Measurements from ENCODE around the gene KCNQ1OT1.
"Not testable (repeated sequence)": the region's sequence is repeated elsewhere in the genome, so short reads cannot be mapped to it uniquely, and the experiment has no call there.

The KCNQ1OT1 gene

DNA sequence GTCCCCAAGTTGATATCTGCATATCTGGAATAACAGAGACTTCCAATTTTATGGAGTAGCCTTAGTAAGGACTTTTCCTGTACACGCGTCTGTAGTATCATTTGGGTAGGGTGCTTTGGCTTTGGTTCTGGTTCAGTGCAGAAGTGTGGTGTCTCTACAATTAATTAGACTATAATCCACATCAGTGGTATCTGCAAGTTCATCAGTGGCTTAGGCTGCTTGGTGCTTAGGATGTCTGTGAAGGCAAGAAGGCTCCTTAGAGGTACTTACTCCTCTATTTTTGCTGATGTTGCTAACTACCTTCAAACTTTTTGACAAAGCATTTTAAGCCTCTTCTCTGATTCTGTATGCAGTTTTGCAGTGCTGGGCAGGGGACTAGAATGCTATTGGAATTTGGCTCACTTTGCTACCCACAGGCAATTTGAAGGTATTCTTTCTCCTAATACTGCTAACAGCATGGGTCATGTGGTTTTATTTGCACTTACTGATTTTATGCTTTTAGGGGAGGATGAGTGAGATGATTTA is 49.4 kb downstream of the KCNQ1OT1 start:
- DNase-seq: no peak

DNA sequence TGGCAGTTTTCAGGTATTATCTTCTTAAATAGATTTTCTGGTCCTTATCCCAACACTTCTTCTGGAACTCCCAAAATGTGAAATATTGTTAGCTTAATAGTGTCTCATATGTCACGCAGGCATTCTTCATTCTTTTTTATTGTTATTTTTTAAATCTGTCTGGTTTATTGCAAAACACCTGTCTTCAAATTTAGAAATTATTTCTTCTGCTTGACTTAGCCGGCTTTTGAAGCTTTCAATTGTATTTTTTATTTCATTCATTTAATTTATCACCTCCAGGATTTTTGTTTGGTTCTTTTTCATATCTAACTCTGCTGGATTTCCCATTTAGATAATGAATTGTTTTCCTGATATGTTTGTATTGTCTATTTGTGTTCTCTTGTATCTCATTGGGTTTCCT is 49.9 kb downstream of the KCNQ1OT1 start:
- no peak for DNase-seq

DNA sequence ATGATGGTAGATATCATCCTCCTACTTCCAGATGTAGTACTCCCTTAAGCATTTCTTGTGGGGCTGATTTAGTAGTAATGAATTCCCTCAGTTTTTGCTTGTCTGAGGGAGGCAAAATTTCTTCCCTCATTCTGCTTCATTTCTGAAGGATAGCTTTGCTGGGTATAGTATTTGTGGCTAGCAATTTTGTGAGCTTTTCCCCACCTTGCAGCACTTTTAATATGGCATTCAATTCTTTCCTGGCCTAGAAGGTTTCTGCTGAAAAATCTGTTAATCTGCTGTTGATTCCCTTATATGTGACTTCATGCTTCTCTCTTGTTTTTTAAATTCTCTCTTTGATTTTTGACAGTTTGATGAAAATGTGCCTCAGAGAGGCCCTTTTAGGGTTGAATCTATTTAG is 50.4 kb downstream of the KCNQ1OT1 start:
- no peak for DNase-seq

DNA sequence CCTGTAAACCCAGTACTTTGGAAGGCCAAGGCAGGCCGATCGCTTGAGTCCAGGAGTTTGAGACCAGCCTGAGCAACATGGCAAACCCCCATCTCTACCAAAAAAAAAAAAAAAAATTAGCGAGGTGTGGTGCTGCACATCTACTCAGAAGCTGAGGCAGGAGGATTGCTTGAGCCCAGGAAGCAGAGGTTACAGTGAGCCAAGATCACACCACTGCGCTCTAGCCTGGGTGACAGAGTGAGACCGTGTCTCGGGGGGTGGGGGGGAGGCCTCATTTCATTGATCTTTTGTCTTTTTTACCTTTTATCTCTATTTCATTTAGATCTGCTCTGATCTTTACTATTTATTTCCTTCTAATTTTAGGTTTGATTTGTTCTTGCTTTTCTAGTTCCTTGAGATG is 51.8 kb downstream of the KCNQ1OT1 start:
- no peak for DNase-seq

DNA sequence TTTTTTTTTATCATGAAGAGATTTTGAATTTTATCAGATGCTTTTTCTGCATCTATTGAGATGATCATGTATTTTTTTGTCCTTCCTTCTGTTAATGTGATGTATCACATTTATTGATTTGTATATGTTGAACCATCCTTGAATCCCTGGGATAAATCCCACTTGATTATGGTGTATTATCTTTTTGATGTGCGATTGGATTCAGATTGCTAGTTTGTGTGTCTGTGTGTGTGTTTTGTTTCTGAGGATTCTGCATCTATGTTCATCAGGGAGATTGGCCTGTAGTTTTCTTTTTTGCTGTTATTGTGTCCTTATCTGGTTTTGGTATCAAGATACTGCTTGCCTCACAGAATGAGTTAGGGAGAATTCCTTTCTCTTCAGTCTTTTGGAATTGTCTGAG is 52.6 kb downstream of the KCNQ1OT1 start:
- DNase-seq: no peak

DNA sequence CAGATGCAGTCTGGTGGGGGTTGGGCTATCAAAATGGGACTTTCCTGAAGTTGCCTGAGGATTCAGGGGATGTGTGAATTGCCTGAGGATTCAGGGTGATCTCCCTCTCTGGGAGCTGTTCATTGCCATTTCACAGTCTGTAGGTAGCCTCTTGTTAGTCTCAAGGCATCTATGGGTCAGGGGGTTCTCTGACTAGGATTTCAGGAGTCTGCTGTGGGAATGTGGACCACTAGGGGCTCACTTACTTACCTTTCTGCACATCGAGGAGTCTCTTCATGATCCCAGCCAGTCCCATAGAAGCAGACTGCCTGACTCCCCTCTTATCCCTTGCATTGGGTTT is 54.0 kb downstream of the KCNQ1OT1 start:
- DNase-seq: no peak

DNA sequence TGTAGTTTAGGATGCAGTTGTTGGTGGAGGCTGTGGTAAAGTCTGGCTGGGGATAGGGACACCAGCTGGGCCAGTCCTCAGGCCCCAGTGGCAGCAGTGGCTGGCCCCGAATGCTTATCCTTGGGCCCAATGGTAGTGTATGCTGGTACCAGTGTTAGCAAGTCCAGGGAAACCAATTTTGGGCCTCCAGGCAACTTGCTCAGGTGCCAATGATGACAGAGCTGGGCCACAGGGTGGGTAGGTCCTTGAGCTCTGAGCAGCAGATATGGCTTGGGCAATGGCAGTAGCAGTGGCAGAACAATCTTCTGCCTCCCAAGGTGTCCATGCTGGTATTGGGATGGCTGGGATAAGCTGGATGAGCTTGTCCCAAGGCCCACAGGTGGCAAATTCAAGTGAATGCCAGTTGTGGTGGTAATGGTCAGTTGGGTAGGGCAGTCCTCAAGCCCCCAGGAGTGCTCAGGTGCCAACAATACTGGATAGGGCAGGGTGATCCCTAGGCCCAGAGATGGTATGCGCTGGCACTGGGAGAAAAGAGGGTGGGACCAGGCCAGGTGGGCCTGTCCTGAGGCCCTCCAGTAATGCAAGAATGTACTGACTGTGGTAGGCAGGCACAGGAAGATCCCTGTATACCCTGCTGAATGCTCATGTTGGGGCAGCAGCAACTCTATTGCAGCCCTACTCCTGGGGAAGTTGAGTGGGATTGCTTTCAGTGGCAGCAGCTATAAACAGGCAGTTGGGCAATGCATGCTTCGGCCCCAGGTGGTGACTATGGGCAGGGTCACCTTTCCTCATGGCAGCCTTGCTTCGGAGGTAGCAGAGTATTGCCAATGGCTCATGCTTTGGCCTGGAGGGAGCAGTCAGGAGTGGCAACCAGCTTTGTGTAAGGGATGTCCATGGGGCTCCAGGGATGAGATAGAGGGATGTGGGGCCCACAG is 54.7 kb downstream of the KCNQ1OT1 start:
- DNase-seq: no peak

DNA sequence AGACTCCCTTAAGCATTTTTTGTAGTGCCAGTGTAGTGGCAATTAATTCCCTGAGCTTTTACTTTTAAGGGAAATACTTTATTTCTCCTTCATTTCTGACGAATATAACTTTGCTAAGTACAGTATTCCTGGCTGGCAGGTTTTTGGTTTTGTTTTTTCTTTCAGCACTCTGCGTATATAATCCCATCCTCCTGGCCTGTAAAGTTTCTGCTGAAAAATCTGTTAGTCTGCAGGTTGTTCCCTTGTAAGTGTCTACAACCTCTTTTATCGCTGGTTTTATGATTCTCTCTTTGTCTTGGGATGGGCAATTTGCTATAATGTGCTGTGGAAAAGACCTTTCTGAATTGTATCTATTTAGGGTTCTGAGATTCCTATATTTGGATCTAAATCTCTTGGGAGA is 56.0 kb downstream of the KCNQ1OT1 start:
- DNase-seq: no peak

DNA sequence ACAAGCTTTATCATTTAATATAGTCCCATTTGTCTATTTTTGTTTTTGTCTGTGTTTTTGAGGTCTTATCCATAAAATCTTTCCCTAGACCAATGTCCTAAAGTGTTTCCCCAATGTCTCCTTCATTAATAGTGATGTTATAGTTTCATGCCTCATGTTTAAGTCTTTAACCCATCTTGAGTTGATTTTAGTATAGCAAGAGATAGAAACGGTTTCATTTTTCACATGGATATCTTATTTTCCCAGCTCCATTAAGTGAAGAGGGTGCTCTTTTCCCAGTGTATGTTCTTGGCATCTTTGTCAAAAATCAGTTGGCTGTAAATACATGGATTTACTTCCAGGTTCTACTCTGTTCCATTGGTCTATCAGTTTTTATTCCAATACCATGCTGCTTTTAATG is 58.2 kb downstream of the KCNQ1OT1 start:
- no peak for DNase-seq

DNA sequence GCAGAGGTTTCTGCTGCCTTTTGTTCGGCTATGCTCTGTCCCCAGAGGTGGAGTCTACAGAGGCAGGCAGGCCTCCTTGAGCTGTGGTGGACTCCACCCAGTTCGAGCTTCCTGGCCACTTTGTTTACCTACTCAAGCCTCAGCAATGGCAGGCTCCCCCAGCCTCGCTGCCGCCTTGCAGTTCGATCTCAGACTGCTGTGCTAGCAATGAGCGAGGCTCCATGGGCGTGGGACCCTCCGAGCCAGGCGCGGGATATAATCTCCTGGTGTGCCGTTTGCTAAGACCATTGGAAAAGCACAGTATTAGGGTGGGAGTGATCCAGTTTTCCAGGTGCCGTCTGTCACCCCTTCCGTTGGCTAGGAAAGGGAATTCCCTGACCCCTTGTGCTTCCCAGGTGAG is 60.0 kb downstream of the KCNQ1OT1 start:
- not testable (repeated sequence) for DNase-seq

DNA sequence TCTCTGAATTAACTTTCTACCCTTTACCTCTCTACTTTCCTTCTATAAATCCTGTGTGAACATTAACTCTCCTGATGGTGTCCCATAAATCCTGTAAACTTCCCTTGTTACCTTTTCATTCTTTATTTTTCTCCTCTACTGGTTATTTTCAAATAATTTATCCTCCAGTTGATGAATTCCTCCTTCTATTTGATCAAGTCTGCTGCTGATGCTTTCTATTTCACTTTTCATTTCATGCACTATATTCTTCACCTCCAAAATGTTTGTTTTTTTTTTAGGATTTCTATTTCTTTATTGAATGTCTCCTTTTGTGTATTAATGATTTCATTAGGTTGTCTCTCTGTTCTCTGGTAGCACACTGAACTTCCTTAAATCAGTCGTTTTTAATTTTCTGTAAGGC is 68.6 kb downstream of the KCNQ1OT1 start:
- DNase-seq: no peak

DNA sequence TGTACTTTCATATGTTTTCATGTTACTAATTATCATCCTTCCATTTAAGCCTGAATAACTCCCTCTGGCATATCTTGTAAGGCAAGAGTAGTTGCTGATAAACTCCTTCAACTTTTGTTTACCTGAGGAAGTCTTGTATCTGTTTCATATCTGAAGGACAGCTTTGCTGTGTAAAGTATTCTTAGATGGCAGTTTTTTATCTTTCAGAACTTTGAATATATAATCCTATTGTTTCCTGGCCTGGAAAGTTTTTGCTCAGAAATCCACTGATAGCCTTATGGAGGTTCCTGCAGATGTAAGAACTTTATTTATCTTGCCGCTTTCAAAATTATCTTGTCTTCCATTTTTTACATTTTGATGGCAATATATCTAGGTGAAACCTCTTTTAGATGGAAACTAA is 69.1 kb downstream of the KCNQ1OT1 start:
- DNase-seq: no peak

DNA sequence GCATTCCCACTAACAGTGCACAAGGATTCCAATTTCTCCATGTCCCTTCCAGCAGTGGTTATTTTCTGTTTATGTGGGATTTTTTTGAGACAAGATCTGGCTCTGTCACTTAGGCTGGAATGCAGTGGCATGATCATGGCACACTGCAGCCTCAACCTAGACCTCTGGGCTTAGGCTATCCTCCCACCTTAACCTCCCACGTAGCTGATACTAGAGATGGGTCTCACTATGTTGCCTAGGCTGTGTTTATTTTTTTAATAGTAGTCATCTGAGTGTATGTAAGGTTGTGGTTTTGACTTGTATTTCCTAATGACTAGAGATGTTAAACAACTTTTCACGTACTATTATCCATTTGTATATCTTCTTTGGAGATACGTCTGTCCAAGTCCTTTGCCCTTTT is 74.6 kb downstream of the KCNQ1OT1 start:
- no peak for DNase-seq

DNA sequence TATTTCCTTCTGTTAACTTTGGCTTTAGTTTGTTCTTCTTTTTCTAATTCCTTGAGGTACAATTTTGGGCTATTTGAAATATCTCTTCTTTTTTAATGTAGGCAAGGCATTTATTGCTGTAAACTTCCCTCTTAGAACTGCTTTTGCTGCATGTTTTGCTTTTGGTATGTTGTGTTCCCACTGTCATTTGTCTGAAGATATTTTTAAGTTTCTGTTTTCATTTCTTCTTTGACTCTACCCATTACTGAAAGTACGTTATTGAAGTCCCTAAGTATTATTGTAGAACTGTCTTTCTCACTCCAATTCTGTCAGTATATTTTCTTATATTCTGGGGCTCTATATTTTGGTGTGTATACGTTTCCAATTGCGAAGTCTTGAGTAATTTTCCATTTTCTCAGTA is 77.9 kb downstream of the KCNQ1OT1 start:
- DNase-seq: no peak

DNA sequence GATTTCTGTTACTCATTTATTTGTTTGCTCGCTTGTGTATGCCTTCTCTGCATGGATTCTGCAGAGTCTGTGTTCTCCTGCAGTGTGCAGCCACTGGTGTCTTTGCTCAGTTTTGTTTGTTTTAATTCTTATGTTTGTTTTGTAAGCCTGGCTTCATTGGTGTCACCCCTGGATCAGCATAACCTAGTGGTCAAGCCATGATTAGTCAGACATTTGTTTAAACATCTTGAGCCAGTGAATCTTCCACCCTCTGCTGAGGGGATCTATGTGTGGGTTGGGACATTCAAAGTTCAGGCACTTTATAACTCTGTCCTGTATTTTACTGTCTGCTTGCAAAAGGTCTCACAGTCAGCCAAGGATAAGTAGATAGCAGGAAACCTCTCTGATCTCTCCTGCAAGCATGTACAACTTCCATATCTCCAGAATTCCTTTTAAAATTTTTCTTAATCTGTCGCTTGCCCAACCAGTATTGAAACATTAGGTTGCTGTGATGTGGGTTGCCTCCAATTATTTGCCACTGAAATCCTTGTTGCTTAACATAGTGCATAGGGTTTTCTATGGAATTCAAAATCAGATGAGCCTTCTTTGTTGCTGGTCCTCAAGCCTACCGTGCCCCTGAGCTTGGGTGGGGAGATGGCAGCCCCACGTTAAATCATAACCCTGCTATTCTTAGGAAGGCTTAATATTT is 86.8 kb downstream of the KCNQ1OT1 start:
- no peak for DNase-seq

DNA sequence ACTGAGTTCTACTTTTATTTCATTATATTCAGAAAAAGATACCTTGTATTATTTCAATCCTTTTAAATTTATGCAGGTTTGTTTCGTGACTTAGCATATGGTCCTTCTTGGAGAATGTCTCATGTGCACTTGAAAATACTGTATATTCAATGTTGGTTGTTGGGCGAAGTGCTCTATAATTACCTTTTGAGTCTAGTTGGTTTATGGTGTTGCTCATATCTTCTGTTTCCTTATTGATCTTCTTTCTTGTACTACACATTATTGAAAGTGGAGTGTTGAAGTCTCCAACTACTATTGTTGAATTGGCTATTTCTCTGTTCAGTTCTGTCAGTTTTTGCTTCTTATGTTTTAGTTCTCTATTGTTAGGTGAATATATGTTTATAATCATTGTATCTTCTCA is 90.4 kb downstream of the KCNQ1OT1 start:
- no peak for DNase-seq

DNA sequence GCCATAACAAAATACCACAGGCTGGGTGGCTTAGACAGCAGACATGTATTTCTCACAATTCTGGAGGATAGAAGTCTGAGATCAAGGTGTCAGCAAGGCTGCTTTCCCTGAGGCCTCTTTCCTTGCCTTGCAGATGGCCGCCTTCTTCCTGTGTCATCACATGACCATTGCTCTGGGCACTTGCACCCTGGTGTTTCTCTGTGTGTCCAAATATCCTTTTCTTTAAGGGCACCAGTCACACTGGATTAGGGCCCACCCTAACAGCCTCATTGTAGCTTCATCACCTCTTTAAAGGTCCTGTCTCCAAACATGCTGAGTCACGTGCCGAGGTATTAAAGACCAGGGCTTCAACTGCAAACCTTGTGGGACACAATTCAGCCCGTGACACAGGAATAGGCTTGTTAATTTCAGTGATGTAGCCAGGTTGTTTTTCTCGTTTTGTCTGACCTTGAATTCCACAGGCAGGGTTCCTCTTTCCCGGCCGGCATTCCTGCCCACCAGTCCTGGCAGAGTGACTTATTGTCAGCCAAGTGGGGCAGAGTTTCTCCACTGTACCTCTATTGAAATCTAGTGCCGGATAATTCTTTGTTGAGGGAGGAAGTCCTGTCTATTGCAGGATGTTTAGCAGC is 100.1 kb downstream of the KCNQ1OT1 start:
- no peak for DNase-seq

DNA sequence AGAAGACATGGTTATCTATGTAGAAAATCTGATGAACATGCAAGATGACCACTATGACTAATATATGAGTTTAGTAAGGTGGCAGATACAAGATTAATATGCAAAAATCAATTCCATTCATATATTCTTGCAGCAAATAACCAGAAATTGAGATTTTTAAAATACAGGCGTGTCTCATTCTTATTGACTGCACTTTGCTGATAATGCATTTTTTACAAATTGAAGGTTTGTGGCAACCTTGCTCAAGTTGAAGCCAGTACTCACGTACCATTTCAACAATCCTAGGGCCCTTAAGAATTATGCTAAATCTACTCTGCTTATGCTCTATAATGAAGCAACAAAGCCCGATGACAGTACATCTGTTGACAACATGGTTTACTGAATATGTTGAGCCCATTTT is 104.6 kb downstream of the KCNQ1OT1 start:
- DNase-seq: no peak

DNA sequence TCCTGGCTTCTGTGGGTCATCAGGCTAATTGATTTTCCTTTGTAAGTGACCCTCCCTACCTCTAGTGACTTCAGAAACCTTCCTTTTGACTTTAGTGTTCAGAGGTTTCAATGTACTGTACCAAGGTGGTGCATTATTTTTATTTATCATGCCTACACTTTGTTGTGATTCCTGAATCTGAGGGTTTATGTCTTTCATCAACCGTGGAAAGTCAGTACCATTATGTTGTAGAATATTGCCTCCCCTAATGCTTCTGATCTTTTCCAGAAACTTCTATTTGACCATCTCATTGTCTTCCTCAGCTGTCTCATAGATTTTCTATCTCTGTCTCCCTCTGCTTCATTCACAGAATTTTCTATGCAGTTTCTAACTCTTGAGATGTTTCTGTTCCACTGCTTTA is 105.5 kb downstream of the KCNQ1OT1 start:
- no peak for DNase-seq

DNA sequence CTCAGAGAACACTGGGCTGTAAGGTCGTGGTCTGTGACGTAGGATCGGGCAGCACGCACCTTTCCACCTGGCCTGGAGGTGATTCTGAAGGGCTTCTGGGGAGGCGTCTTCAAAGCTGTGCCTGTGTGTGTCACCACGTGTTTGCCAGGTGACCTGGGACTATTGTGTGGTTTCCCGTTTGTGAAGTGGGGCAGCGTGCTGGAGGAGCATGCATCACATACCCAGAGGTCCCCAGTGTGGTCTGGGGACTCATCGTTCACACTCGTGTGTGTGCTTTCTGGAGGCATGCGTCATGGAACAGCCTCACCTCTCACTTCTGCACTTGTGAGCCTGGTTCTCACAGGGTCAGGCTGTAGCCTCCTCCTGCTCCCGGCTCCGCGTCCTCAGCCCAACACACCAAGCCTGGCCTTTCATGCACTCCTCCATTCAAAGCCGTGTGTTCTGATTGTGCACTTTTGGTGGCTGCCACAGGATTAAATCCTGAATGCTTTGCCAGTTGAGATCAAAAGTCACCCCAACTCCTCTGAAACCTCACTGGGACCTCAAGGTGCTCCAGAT is 106.3 kb downstream of the KCNQ1OT1 start:
- DNase-seq: no peak

DNA sequence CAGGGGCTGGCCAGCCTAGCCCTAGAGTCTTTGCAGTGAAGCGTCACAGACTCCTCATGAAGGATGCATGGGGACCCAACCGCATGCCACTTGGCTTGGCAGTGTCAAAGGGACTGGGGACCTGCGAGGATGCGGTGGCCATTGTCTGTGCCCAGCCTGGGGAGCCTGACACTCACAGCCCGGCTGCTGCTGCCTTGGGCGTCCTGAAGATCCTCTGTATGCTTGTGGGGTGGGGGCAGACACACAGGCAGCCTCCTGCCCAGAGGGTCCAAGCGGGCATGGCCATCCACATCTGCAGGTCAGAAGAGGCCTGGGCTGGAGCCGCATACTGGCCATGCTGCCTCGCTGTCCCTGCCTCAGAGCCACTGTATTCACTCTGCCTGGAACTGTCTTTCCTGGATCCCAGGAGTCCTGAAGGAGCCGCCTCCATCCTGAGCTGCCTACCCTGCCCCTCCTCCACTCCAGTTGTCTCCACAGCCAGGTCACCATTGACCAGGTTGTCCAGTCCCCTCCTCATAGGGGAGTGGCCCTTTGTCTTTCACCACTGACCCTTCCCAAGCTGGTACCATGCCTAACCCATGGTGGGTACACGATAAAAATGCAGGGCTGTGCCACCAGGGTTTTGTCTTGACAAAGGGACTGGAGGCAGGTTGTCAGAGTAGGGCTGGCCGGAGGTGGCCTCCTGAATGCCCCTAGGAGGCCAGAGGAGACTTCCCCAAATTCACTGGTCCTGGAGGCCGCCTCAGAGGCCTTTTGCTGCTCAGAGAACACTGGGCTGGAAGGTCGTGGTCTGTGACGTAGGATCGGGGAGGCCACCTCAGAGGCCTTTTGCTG is 107.0 kb downstream of the KCNQ1OT1 start:
- no peak for DNase-seq

DNA sequence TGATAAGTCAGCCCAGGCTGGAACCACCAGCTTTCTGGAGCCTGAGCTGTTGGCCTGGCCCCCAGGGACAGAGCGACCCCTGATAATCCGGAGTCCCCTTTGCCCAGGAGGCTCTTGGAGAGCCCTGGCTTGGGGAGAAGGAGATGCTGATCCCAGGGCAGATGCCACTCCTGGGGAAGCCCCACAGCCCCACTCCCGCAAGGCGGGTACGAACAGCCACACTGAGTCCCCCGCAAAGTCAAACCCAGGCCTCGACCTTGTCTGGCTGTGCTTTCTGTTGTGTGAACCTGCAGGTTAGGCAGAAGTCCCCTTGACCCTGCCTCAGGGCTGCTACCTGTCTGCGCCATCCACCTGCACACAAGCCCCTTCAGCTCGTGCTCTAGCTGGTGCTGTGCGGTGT is 108.0 kb downstream of the KCNQ1OT1 start:
- DNase-seq: no peak

All from NCI-H2227 treated with DMSO at 0.1 percent for 48 hours (cell line).